Activated naive CD8-positive, alpha-beta T cell treated with anti-CD3 and anti-CD28 coated beads, Interleukin-2, amount 10 ng/mL, durations not matched to agents 7 days and 5 days (primary cell): ENCODE measurements around the gene PPP1CA. TPM values are rescaled to one million over a fixed set of nuclear protein-coding genes. Genes with fewer than 3 reads are reported as not detected.

Experiments used
- ATAC-seq: fragments of 150-1000 bp; cut with Tn5 transposase; one replicate; pipeline ENCODE4 v1.10.0; 2021; ENCODE audit warnings: low read depth, moderate library complexity
- POLR2A ChIA-PET: fragments of 350-600 bp; sonication (Branson Sonifier 250); formaldehyde crosslinking; loops from one replicate; lab custom pipeline; 2021; ENCODE audit warnings: antibody characterized with exemption; lab: Charles Lee
- DNase-seq: peaks from one replicate; pipeline ENCODE4 v3.0.0; 2021
- H3K27ac Mint-ChIP-seq: one replicate; pipeline ENCODE4 v1.8.0; 2022; ENCODE audit warnings: mild to moderate bottlenecking, mixed read lengths
- H3K27me3 Mint-ChIP-seq: one replicate; pipeline ENCODE4 v1.8.0; 2022; ENCODE audit warnings: mild to moderate bottlenecking, moderate library complexity, mixed read lengths
- H3K36me3 Mint-ChIP-seq: one replicate; pipeline ENCODE4 v1.8.0; 2021; ENCODE audit warnings: mild to moderate bottlenecking, mixed read lengths
- H3K4me1 Mint-ChIP-seq: one replicate; pipeline ENCODE4 v1.8.0; 2021; ENCODE audit warnings: mixed read lengths
- H3K4me3 Mint-ChIP-seq: one replicate; pipeline ENCODE4 v1.8.0; 2022; ENCODE audit warnings: mild to moderate bottlenecking, moderate library complexity, mixed read lengths
- H3K9me3 Mint-ChIP-seq: one replicate; pipeline ENCODE4 v1.8.0; 2021; ENCODE audit warnings: mixed read lengths
- total RNA-seq, 2 experiments: library from RNA; stranded (reverse); gene quantifications; one replicate each; pipeline ENCODE4 v1.2.3, GENCODE V29; 2021

PPP1CA gene
- total RNA-seq, 2 experiments from 2014 or later, result 290 to 311 TPM

DNA sequence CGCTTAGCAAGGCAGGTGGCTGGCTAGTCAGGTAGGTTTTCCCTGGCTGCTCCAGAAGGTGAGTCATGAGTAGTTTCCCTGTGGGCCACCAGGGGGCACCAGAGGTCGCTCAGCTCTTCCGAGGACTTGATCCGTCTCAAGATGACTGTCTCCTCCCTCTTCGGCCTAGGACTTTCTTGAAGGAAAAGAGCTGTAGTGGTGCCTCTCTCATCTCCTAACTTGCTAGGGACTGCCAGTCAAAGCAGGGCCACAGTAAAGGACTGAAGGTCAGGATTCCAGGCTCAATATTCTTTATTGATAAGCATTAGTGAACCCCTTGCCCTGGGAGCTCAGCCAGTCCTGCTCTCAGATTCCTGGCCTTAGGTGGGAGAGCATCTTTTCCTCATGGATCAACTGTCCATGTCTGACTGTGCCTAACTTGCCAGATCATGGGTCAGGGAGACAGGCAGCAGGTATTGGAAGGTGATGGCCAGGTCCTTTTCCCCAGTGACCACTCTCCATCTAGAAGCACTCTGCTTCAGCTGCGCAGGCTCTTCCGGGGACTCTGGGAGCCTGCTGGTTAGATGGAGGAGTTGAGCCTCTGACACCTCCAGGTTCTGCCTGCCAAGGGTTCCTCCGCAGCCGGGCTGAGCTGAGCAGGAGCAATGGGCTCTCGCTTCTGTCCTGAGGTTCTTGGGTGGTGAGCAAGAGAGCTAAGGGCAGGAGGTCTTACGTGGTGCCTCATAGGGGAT lies 50.2 kb downstream of the PPP1CA start:
- Mint-ChIP-seq H3K4me3 (peak overlapping the region; percentile 64), H3K27me3 (no peaks in the 10 kb centered on the region), H3K4me1 (peaks cover 25% of the 10 kb centered on the region), H3K27ac (peak overlapping the region; percentile 77), H3K36me3 (peaks cover 4% of the 10 kb centered on the region), H3K9me3 (no peaks in the 10 kb centered on the region)
- POLR2A ChIA-PET, result interaction anchor here (0.6 to 4.8 kb wide), 14 partner anchors 11 to 270 kb away, joined by 3 to 42 read pairs (median 4); partner anchors contain the start of genes CLCF1, GRK2 and PTPRCAP
- peak; percentile 73 for DNase-seq
- no peak for ATAC-seq

DNA sequence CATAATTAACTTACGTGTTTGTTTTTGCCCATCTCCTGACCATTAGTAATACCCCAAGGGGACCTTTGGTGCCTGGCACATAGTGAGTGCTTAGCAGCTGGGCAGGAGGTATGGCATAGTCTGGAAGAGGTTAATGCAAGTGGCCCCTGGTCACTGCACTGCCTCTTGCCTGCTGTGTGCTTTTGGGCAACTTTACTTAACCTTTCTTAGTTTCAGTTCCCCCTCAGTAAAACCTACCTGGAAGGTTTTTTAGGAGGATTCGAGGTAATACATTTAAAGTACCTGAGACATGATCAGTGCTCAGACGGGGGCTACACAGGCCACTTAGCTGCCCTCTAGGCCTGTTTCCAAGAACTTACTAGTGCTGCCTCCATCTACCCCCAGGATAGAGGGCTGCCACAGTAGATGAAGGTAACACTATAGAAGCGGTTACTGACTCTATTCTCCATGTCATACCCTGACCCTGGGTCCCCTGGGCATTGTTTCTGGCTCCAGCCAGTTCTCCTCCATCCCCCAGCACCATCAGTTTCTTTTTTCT lies 51.7 kb downstream of the PPP1CA start:
- ATAC-seq (no peak), DNase-seq (no peak)
- POLR2A ChIA-PET, result interaction anchor here (0.6 to 1.7 kb wide), 3 partner anchors 15 to 37 kb away, joined by 3 to 6 read pairs (median 6); no protein-coding TSS in a partner anchor
- Mint-ChIP-seq H3K36me3 (peaks cover 4% of the 10 kb centered on the region), H3K27me3 (no peaks in the 10 kb centered on the region), H3K4me3 (no peak overlapping the region), H3K4me1 (peaks cover 34% of the 10 kb centered on the region), H3K9me3 (no peaks in the 10 kb centered on the region), H3K27ac (no peak overlapping the region)

- Mint-ChIP-seq H3K4me3 (no peak overlapping the region), H3K9me3 (no peaks in the 10 kb centered on the region), H3K27me3 (no peaks in the 10 kb centered on the region), H3K27ac (no peak overlapping the region), H3K36me3 (peaks cover 4% of the 10 kb centered on the region), H3K4me1 (peaks cover 38% of the 10 kb centered on the region)
- no peak for ATAC-seq
- DNase-seq, result no peak
- POLR2A ChIA-PET, result interaction anchor here (0.6 to 1.7 kb wide), 2 partner anchors 33 kb away, joined by 3 to 6 read pairs; no protein-coding TSS in a partner anchor
Observed at GRCh38 chr11:67349457-67349856, 52.2 kb downstream of the PPP1CA start.

DNA sequence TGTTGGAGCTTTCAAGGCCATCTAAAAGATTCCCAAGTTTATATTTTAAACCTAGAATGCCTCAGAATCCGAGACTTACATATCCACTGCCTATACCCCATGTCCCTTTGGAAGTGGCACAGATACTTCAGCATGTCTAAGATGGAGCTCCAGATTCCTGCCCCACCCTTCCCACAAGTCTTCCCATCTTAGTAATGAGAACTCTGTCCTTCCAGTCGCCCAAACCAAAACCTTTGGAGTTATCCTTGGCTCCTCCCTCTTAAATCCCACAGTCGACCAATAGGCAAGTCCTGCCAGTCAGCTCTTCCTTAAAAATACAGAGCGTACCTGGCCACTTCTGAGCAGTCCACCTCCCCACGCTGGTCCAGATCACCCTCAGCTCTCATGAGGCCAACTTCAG lies 52.6 kb downstream of the PPP1CA start:
- no peak for ATAC-seq
- H3K27me3 Mint-ChIP-seq, result no peaks in the 10 kb centered on the region
- DNase-seq, result no peak
- H3K27ac Mint-ChIP-seq, result no peak overlapping the region
- peaks cover 4% of the 10 kb centered on the region for H3K36me3 Mint-ChIP-seq
- H3K9me3 Mint-ChIP-seq, result no peaks in the 10 kb centered on the region
- POLR2A ChIA-PET, result interaction anchor here (0.6 to 1.7 kb wide), 2 partner anchors 33 kb away, joined by 3 to 6 read pairs; no protein-coding TSS in a partner anchor
- H3K4me1 Mint-ChIP-seq, result peaks cover 39% of the 10 kb centered on the region
- H3K4me3 Mint-ChIP-seq, result no peak overlapping the region

Other genes with a start within 250 kb of the PPP1CA start
- gene GRK2, start 135.4 kb downstream of the PPP1CA start, total RNA-seq, result 100 to 1,000 TPM; 325 to 341 TPM
- gene ANKRD13D, start 112.6 kb downstream of the PPP1CA start, total RNA-seq, result 100 to 1,000 TPM; 185 to 207 TPM
- gene SSH3, start 98.3 kb downstream of the PPP1CA start, total RNA-seq, result 10 to 100 TPM; 24.6 to 27.0 TPM
- 10 to 100 TPM; 73.2 to 78.2 TPM for gene POLD4, start 48.3 kb downstream of the PPP1CA start, total RNA-seq
- gene CLCF1, start 28.3 kb downstream of the PPP1CA start, total RNA-seq, result 1 to 10 TPM; 4.3 to 4.7 TPM
- gene RAD9A, start 9.9 kb downstream of the PPP1CA start, total RNA-seq, result 10 to 100 TPM; 65.3 to 67.1 TPM
- gene TBC1D10C, start 2.2 kb upstream of the PPP1CA start, total RNA-seq, result 100 to 1,000 TPM; 359 to 367 TPM
- 1 to 10 TPM; 5.5 to 5.6 TPM for gene CARNS1, start 13.8 kb upstream of the PPP1CA start, total RNA-seq
- gene RPS6KB2, start 26.6 kb upstream of the PPP1CA start, total RNA-seq, result 10 to 100 TPM; 69.0 to 71.4 TPM
- gene PTPRCAP, start 35.8 kb upstream of the PPP1CA start, total RNA-seq, result 100 to 1,000 TPM; 351 to 371 TPM
- gene CORO1B, start 41.6 kb upstream of the PPP1CA start, total RNA-seq, result 100 to 1,000 TPM; 168 to 195 TPM
- gene GPR152, start 50.9 kb upstream of the PPP1CA start, total RNA-seq, result not detected
- 1 to 10 TPM; 2.8 to 3.0 TPM for gene CABP4, start 53.5 kb upstream of the PPP1CA start, total RNA-seq
- 10 to 100 TPM; 63.2 to 69.1 TPM for gene TMEM134, start 67.4 kb upstream of the PPP1CA start, total RNA-seq
- gene AIP, start 81.2 kb upstream of the PPP1CA start, total RNA-seq, result 100 to 1,000 TPM; 161 to 166 TPM
- gene PITPNM1, start 103.5 kb upstream of the PPP1CA start, total RNA-seq, result 100 to 1,000 TPM; 125 to 132 TPM
- 100 to 1,000 TPM in 1 of 2 experiments, 10 to 100 TPM in 1; 94.6 to 101 TPM for gene CDK2AP2, start 106.3 kb upstream of the PPP1CA start, total RNA-seq
- not detected for gene CABP2, start 121.6 kb upstream of the PPP1CA start, total RNA-seq
- 100 to 1,000 TPM; 211 to 219 TPM for gene GSTP1, start 182.0 kb upstream of the PPP1CA start, total RNA-seq
- 100 to 1,000 TPM; 211 to 219 TPM for gene NDUFV1, start 205.1 kb upstream of the PPP1CA start, total RNA-seq
- gene NUDT8, start 228.1 kb upstream of the PPP1CA start, total RNA-seq, result 10 to 100 TPM; 10.9 to 12.4 TPM
- not detected for gene TBX10, start 237.9 kb upstream of the PPP1CA start, total RNA-seq
- gene ACY3, start 248.9 kb upstream of the PPP1CA start, total RNA-seq, result under 1 TPM; 0.33 to 0.57 TPM